Adrenal gland (tissue), 5 donors: ENCODE measurements around the gene DNAAF2.

Experiments
- CTCF ChIP-seq, 6 experiments: fragments of 450-650 bp in 4 of 6; fragments of 200-600 bp in 2 of 6; sonication (generic) in 1 of 6; IDR thresholded peaks; 1 replicate in 5 of 6; 2 replicates in 1 of 6; pipeline versions ENCODE4 v1.5.1 to v1.8.0; 2016 to 2021; ENCODE audit warnings: antibody characterized with exemption in 6 of 6, mild to moderate bottlenecking in 2 of 6, moderate library complexity in 1 of 6
- POLR2A ChIP-seq, 2 donors: fragments of 450-650 bp; IDR thresholded peaks; one replicate each; pipeline ENCODE4 v1.6.1; 2017; ENCODE audit warnings: antibody characterized with exemption in 2 of 2, mild to moderate bottlenecking in 2 of 2, moderate library complexity in 1 of 2
- donor health status: DM: no; HTN: no; CAD: no.

- TF ChIP-seq CTCF (IDR thresholded peaks at IDR 0.05) (no peak), POLR2A (IDR thresholded peaks at IDR 0.05) (no peak)
Observed at GRCh38 chr14:49677643-49678042, 42.6 kb upstream of the DNAAF2 start.
